T-cell (primary cell): ENCODE measurements around the gene RPL37. TPM values are rescaled to one million over a fixed set of nuclear protein-coding genes. Genes with fewer than 3 reads are reported as not detected.

Experiments used
- ATAC-seq, 4 experiments: fragments of 200-7000 bp in 3 of 4; fragments of 150-1000 bp in 1 of 4; cut with Tn5 transposase; replicated peaks in 1 of 4; 1 replicate in 3 of 4; 2 replicates in 1 of 4; pipeline ENCODE4 v1.10.0; 2021; ENCODE audit warnings: moderate library complexity in 3 of 4, mild to moderate bottlenecking in 2 of 4, moderate number of reproducible peaks in 1 of 4
- CTCF ChIA-PET, 2 donors: fragments of 300-600 bp; sonication (Branson Sonifier 250); formaldehyde crosslinking; loops; one replicate each; lab custom pipeline; 2022; ENCODE audit warnings: antibody characterized with exemption in 2 of 2; lab: Charles Lee
- POLR2A ChIA-PET, 2 donors: fragments of 300-600 bp; sonication (Branson Sonifier 250); formaldehyde crosslinking; loops; one replicate each; lab custom pipeline; 2022; ENCODE audit warnings: antibody characterized with exemption in 2 of 2; lab: Charles Lee
- DNase-seq, 35 experiments: peaks; one replicate each; pipeline versions ENCODE4 v3.0.0 to v3.0.0-alpha.2; 2013 to 2023
- H3K27ac ChIP-seq: one replicate; pipeline ENCODE4 v1.5.1; 2013; ENCODE audit warnings: low read length
- H3K27me3 ChIP-seq, 2 experiments: replicated peaks in 1 of 2; 1 replicate in 1 of 2; 2 replicates in 1 of 2; pipeline versions ENCODE4 v1.6.1 to v1.7.0; 2013; ENCODE audit warnings: low read length in 1 of 2, mixed read lengths in 1 of 2; ENCODE audit not compliant: control insufficient read depth in 2 of 2, insufficient read depth in 2 of 2; ENCODE audit errors: extremely low read depth in 1 of 2
- H3K36me3 ChIP-seq, 2 donors: 1 replicate in 1 of 2; 2 replicates in 1 of 2; pipeline versions ENCODE4 v1.6.1 to v1.7.0; 2013; ENCODE audit warnings: low read length in 1 of 2; ENCODE audit not compliant: control insufficient read depth in 2 of 2, insufficient read depth in 1 of 2; ENCODE audit errors: extremely low read depth in 1 of 2
- H3K4me1 ChIP-seq, 2 experiments: 1 replicate in 1 of 2; 2 replicates in 1 of 2; pipeline versions ENCODE4 v1.6.1 to v1.7.0; 2013; ENCODE audit warnings: low read length in 2 of 2, mixed read lengths in 1 of 2; ENCODE audit not compliant: insufficient read depth in 2 of 2, control insufficient read depth in 1 of 2; ENCODE audit errors: extremely low read depth in 1 of 2
- H3K4me3 ChIP-seq, 2 donors: 1 replicate in 1 of 2; 2 replicates in 1 of 2; pipeline versions ENCODE4 v1.5.1 to v1.7.0; 2013; ENCODE audit warnings: mild to moderate bottlenecking in 2 of 2, low read length in 1 of 2, moderate library complexity in 1 of 2; ENCODE audit not compliant: control insufficient read depth in 1 of 2; ENCODE audit errors: extremely low read depth in 1 of 2
- H3K9me3 ChIP-seq: 2 replicates; pipeline ENCODE4 v1.7.0; 2013
- H3K27ac Mint-ChIP-seq, 2 donors: one replicate each; pipeline ENCODE4 v1.8.0; 2020 to 2021; ENCODE audit warnings: mild to moderate bottlenecking in 2 of 2, mixed read lengths in 2 of 2
- H3K27me3 Mint-ChIP-seq, 2 donors: one replicate each; pipeline ENCODE4 v1.8.0; 2021 to 2022; ENCODE audit warnings: mixed read lengths in 2 of 2
- H3K36me3 Mint-ChIP-seq: one replicate; pipeline ENCODE4 v1.8.0; 2021; ENCODE audit warnings: mixed read lengths
- H3K4me1 Mint-ChIP-seq, 3 donors: one replicate each; pipeline ENCODE4 v1.8.0; 2020 to 2022; ENCODE audit warnings: mixed read lengths in 3 of 3, mild to moderate bottlenecking in 1 of 3
- H3K4me3 Mint-ChIP-seq, 3 donors: one replicate each; pipeline ENCODE4 v1.8.0; 2020 to 2022; ENCODE audit warnings: mild to moderate bottlenecking in 3 of 3, mixed read lengths in 3 of 3, moderate library complexity in 3 of 3
- H3K9me3 Mint-ChIP-seq, 3 donors: one replicate each; pipeline ENCODE4 v1.8.0; 2020 to 2022; ENCODE audit warnings: mixed read lengths in 3 of 3
- WGBS: methylation state at CpG from one replicate; pipeline ENCODE4 v1.1.5; 2013; ENCODE audit warnings: missing lambda C conversion rate; ENCODE audit not compliant: insufficient coverage; 5-methylcytosine and 5-hydroxymethylcytosine counted together
- total RNA-seq, 35 experiments: library from RNA in 6 of 35; stranded (reverse) in 6 of 35; fragments of 120-200 nt in 1 of 35; gene quantifications; one replicate each; pipeline versions ENCODE4 v1.2.1 to v1.2.4 and lab custom pipeline; 2013 to 2026

Gene RPL37
- total RNA-seq, 5 donors from 2014 or later (not counting 1 experiment from before 2014, with no cell fraction given) = 2,003 to 2,190 (median 2,100) TPM

- ChIA-PET CTCF (interaction anchor here (0.8 to 2.3 kb wide), 3 partner anchors 34 kb away, joined by 3 to 8 read pairs (median 6); partner anchors contain the start of gene PRKAA1 (in 2 of the 2)), POLR2A (interaction anchor here (0.5 to 1.4 kb wide), 7 partner anchors 11 to 1760 kb away, joined by 3 to 5 read pairs (median 3); partner anchors contain the start of gene PRKAA1 (in 2 of the 2))
- peaks cover 22 to 24% of the 10 kb centered on the region in 2 experiments for H3K4me1 ChIP-seq
- 50% methylated on average over 2 of the region's 4 CpGs for WGBS
- Mint-ChIP-seq H3K27ac (peak overlapping the region; percentile 4 to 36), H3K36me3 (peaks cover 73% of the 10 kb centered on the region), H3K9me3 (no peaks in the 10 kb centered on the region), H3K4me1 (peaks cover 46 to 61% (median 59%) of the 10 kb centered on the region in 3 donors), H3K27me3 (no peaks in the 10 kb centered on the region), H3K4me3 (peak overlapping the region in 2 of 3 donors; percentile 87 to 99)
- H3K36me3 ChIP-seq = peaks cover 15 to 69% of the 10 kb centered on the region in 2 donors
- no peak for ATAC-seq
- DNase-seq = no peak
- no peaks in the 10 kb centered on the region for H3K9me3 ChIP-seq
- H3K4me3 ChIP-seq = no peak overlapping the region
- no peak overlapping the region for H3K27ac ChIP-seq
- no peaks in the 10 kb centered on the region for H3K27me3 ChIP-seq
Measured at GRCh38 chr5:40832345-40832744, 2.7 kb downstream of the RPL37 start.

GRCh38 chr5:40831346-40832210 lies 3.4 kb downstream of the RPL37 start:
- Mint-ChIP-seq H3K9me3 (no peaks in the 10 kb centered on the region), H3K27me3 (no peaks in the 10 kb centered on the region), H3K27ac (peak overlapping the region in 1 of 2 donors; percentile 4), H3K4me3 (no peak overlapping the region), H3K4me1 (peaks cover 46 to 59% (median 58%) of the 10 kb centered on the region in 3 donors), H3K36me3 (peaks cover 79% of the 10 kb centered on the region)
- no peak for ATAC-seq
- POLR2A ChIA-PET = interaction anchor here (0.5 to 1.4 kb wide), 6 partner anchors 18 to 1759 kb away, joined by 3 to 5 read pairs (median 3); partner anchors contain the start of gene PRKAA1 (in 1 of the 2)
- H3K27me3 ChIP-seq = no peaks in the 10 kb centered on the region
- CTCF ChIA-PET = interaction anchor here (0.8 to 1.0 kb wide), 2 partner anchors 33 to 1118 kb away, joined by 3 to 6 read pairs; partner anchors contain the start of gene PRKAA1 (in 1 of the 2)
- peaks cover 15 to 76% of the 10 kb centered on the region in 2 donors for H3K36me3 ChIP-seq
- no peak for DNase-seq
- H3K4me3 ChIP-seq = no peak overlapping the region
- H3K4me1 ChIP-seq = peaks cover 22 to 24% of the 10 kb centered on the region in 2 experiments
- no peaks in the 10 kb centered on the region for H3K9me3 ChIP-seq
- 55% methylated on average over 3 of the region's 4 CpGs for WGBS
- H3K27ac ChIP-seq = peak overlapping the region; percentile 3

GRCh38 chr5:40829748-40830533 lies 5.1 kb downstream of the RPL37 start:
- no peaks in the 10 kb centered on the region for H3K9me3 Mint-ChIP-seq
- ChIA-PET CTCF (no interaction called here), POLR2A (no interaction called here)
- ATAC-seq (no peak), DNase-seq (no peak)
- no peaks in the 10 kb centered on the region for H3K27me3 Mint-ChIP-seq
- H3K4me3 Mint-ChIP-seq = no peak overlapping the region
- H3K9me3 ChIP-seq = no peaks in the 10 kb centered on the region
- H3K36me3 ChIP-seq = peaks cover 15 to 83% of the 10 kb centered on the region in 2 donors
- H3K4me1 ChIP-seq = peaks cover 15 to 20% of the 10 kb centered on the region in 2 experiments
- no peaks in the 10 kb centered on the region for H3K27me3 ChIP-seq
- peaks cover 78% of the 10 kb centered on the region for H3K36me3 Mint-ChIP-seq
- no peak overlapping the region for H3K4me3 ChIP-seq
- no peak overlapping the region for H3K27ac ChIP-seq
- WGBS = no CpG with 5 or more reads among the region's 13 CpGs
- peaks cover 37 to 50% (median 45%) of the 10 kb centered on the region in 3 donors for H3K4me1 Mint-ChIP-seq
- H3K27ac Mint-ChIP-seq = no peak overlapping the region

GRCh38 chr5:40828690-40829661 lies 6.0 kb downstream of the RPL37 start:
- H3K27me3 Mint-ChIP-seq = no peaks in the 10 kb centered on the region
- no peak overlapping the region for H3K27ac ChIP-seq
- H3K36me3 ChIP-seq = peaks cover 15 to 80% of the 10 kb centered on the region in 2 donors
- no peak overlapping the region for H3K4me3 Mint-ChIP-seq
- DNase-seq = no peak
- H3K9me3 Mint-ChIP-seq = no peaks in the 10 kb centered on the region
- peaks cover 69% of the 10 kb centered on the region for H3K36me3 Mint-ChIP-seq
- peaks cover 27 to 44% (median 37%) of the 10 kb centered on the region in 3 donors for H3K4me1 Mint-ChIP-seq
- WGBS = 90% methylated on average over 1 of the region's 3 CpGs
- no peak for ATAC-seq
- H3K27me3 ChIP-seq = no peaks in the 10 kb centered on the region
- peak overlapping the region in 1 of 2 donors; percentile 33 for H3K27ac Mint-ChIP-seq
- no peaks in the 10 kb centered on the region for H3K9me3 ChIP-seq
- ChIA-PET POLR2A (no interaction called here), CTCF (no interaction called here)
- no peak overlapping the region for H3K4me3 ChIP-seq
- H3K4me1 ChIP-seq = peaks cover 11 to 16% of the 10 kb centered on the region in 2 experiments

- H3K4me3 Mint-ChIP-seq = no peak overlapping the region
- no CpG with 5 or more reads among the region's 3 CpGs for WGBS
- H3K4me1 Mint-ChIP-seq = peaks cover 20 to 35% (median 28%) of the 10 kb centered on the region in 3 donors
- ATAC-seq (no peak), DNase-seq (no peak)
- H3K27me3 Mint-ChIP-seq = no peaks in the 10 kb centered on the region
- no peaks in the 10 kb centered on the region for H3K27me3 ChIP-seq
- no peak overlapping the region for H3K27ac Mint-ChIP-seq
- H3K9me3 ChIP-seq = no peaks in the 10 kb centered on the region
- peaks cover 2 to 8% of the 10 kb centered on the region in 2 experiments for H3K4me1 ChIP-seq
- H3K9me3 Mint-ChIP-seq = no peaks in the 10 kb centered on the region
- no peak overlapping the region for H3K27ac ChIP-seq
- peaks cover 15 to 71% of the 10 kb centered on the region in 2 donors for H3K36me3 ChIP-seq
- no peak overlapping the region for H3K4me3 ChIP-seq
- ChIA-PET CTCF (no interaction called here), POLR2A (interaction anchor here in 1 of 2 donors (0.7 kb wide), 1 partner anchor 11 kb away, joined by 3 read pairs; no protein-coding TSS in a partner anchor)
- peaks cover 60% of the 10 kb centered on the region for H3K36me3 Mint-ChIP-seq
Measured at GRCh38 chr5:40828021-40828631, 6.9 kb downstream of the RPL37 start.
